ENCODE results near the gene FAM170B.

Gene FAM170B

GRCh38 chr10:49164559-49165188 lies 30.9 kb upstream of the FAM170B start:
- Mint-ChIP-seq H3K27ac (peak overlapping the region; percentile 13), H3K4me1 (ENCODE audit: low read depth) (peaks cover 18% of the 10 kb centered on the region), H3K9me3 (no peaks in the 10 kb centered on the region), H3K36me3 (ENCODE audit: low read depth) (no peaks in the 10 kb centered on the region), H3K27me3 (ENCODE audit: low read depth) (peaks cover 9% of the 10 kb centered on the region), H3K4me3 (no peak overlapping the region)

- no peak overlapping the region for H3K27ac Mint-ChIP-seq
- H3K4me1 Mint-ChIP-seq (ENCODE audit: low read depth), result peaks cover 18% of the 10 kb centered on the region
- no peak overlapping the region for H3K4me3 Mint-ChIP-seq
- H3K27me3 Mint-ChIP-seq (ENCODE audit: low read depth), result peaks cover 9% of the 10 kb centered on the region
- H3K36me3 Mint-ChIP-seq (ENCODE audit: low read depth), result no peaks in the 10 kb centered on the region
- no peaks in the 10 kb centered on the region for H3K9me3 Mint-ChIP-seq
Observed at GRCh38 chr10:49163741-49164140, 29.9 kb upstream of the FAM170B start.

- H3K27ac Mint-ChIP-seq, result no peak overlapping the region
- H3K4me3 Mint-ChIP-seq, result no peak overlapping the region
- no peaks in the 10 kb centered on the region for H3K36me3 Mint-ChIP-seq (ENCODE audit: low read depth)
- H3K9me3 Mint-ChIP-seq, result no peaks in the 10 kb centered on the region
- H3K4me1 Mint-ChIP-seq (ENCODE audit: low read depth), result peaks cover 15% of the 10 kb centered on the region
- H3K27me3 Mint-ChIP-seq (ENCODE audit: low read depth), result peaks cover 6% of the 10 kb centered on the region
Observed at GRCh38 chr10:49162761-49163310, 29.0 kb upstream of the FAM170B start.

- no peak overlapping the region for H3K27ac Mint-ChIP-seq
Observed at GRCh38 chr10:49162063-49162462, 28.2 kb upstream of the FAM170B start.

GRCh38 chr10:49161411-49161997 lies 27.7 kb upstream of the FAM170B start:
- Mint-ChIP-seq H3K27me3 (ENCODE audit: low read depth) (peaks cover 10% of the 10 kb centered on the region), H3K4me1 (ENCODE audit: low read depth) (peaks cover 21% of the 10 kb centered on the region), H3K4me3 (no peak overlapping the region), H3K27ac (no peak overlapping the region), H3K36me3 (ENCODE audit: low read depth) (no peaks in the 10 kb centered on the region), H3K9me3 (no peaks in the 10 kb centered on the region)

More at GRCh38 chr10:49162063-49162462, 28.2 kb upstream of the FAM170B start:
- Mint-ChIP-seq H3K4me3 (no peak overlapping the region), H3K9me3 (no peaks in the 10 kb centered on the region), H3K36me3 (ENCODE audit: low read depth) (no peaks in the 10 kb centered on the region), H3K27me3 (ENCODE audit: low read depth) (peaks cover 10% of the 10 kb centered on the region), H3K4me1 (ENCODE audit: low read depth) (peaks cover 20% of the 10 kb centered on the region)

- Mint-ChIP-seq H3K9me3 (no peaks in the 10 kb centered on the region), H3K4me1 (ENCODE audit: low read depth) (peaks cover 21% of the 10 kb centered on the region), H3K27ac (no peak overlapping the region), H3K27me3 (ENCODE audit: low read depth) (peaks cover 10% of the 10 kb centered on the region), H3K36me3 (ENCODE audit: low read depth) (no peaks in the 10 kb centered on the region), H3K4me3 (no peak overlapping the region)
Observed at GRCh38 chr10:49160814-49161213, 27.0 kb upstream of the FAM170B start.

GRCh38 chr10:49160110-49160509 lies 26.3 kb upstream of the FAM170B start:
- peaks cover 21% of the 10 kb centered on the region for H3K4me1 Mint-ChIP-seq (ENCODE audit: low read depth)
- H3K27ac Mint-ChIP-seq, result no peak overlapping the region
- H3K27me3 Mint-ChIP-seq (ENCODE audit: low read depth), result peaks cover 10% of the 10 kb centered on the region
- no peak overlapping the region for H3K4me3 Mint-ChIP-seq
- no peaks in the 10 kb centered on the region for H3K36me3 Mint-ChIP-seq (ENCODE audit: low read depth)
- H3K9me3 Mint-ChIP-seq, result no peaks in the 10 kb centered on the region

GRCh38 chr10:49158915-49159314 lies 25.1 kb upstream of the FAM170B start:
- Mint-ChIP-seq H3K27ac (no peak overlapping the region), H3K4me1 (ENCODE audit: low read depth) (peaks cover 16% of the 10 kb centered on the region), H3K36me3 (ENCODE audit: low read depth) (no peaks in the 10 kb centered on the region), H3K9me3 (no peaks in the 10 kb centered on the region), H3K4me3 (no peak overlapping the region), H3K27me3 (ENCODE audit: low read depth) (peaks cover 10% of the 10 kb centered on the region)

GRCh38 chr10:49158404-49158803 lies 24.6 kb upstream of the FAM170B start:
- Mint-ChIP-seq H3K36me3 (ENCODE audit: low read depth) (no peaks in the 10 kb centered on the region), H3K27ac (no peak overlapping the region), H3K4me3 (no peak overlapping the region)

GRCh38 chr10:49157229-49157628 lies 23.4 kb upstream of the FAM170B start:
- no peaks in the 10 kb centered on the region for H3K36me3 Mint-ChIP-seq (ENCODE audit: low read depth)
- H3K4me1 Mint-ChIP-seq (ENCODE audit: low read depth), result peaks cover 16% of the 10 kb centered on the region
- no peak overlapping the region for H3K4me3 Mint-ChIP-seq
- H3K27me3 Mint-ChIP-seq (ENCODE audit: low read depth), result peaks cover 16% of the 10 kb centered on the region
- H3K27ac Mint-ChIP-seq, result no peak overlapping the region
- no peaks in the 10 kb centered on the region for H3K9me3 Mint-ChIP-seq

More at GRCh38 chr10:49158404-49158803, 24.6 kb upstream of the FAM170B start:
- H3K27me3 Mint-ChIP-seq (ENCODE audit: low read depth), result peaks cover 10% of the 10 kb centered on the region
- no peaks in the 10 kb centered on the region for H3K9me3 Mint-ChIP-seq
- H3K4me1 Mint-ChIP-seq (ENCODE audit: low read depth), result peaks cover 16% of the 10 kb centered on the region

- no peak overlapping the region for H3K4me3 Mint-ChIP-seq
Observed at GRCh38 chr10:49154641-49155040, 20.8 kb upstream of the FAM170B start.

GRCh38 chr10:49153971-49154370 lies 20.1 kb upstream of the FAM170B start:
- peaks cover 18% of the 10 kb centered on the region for H3K27me3 Mint-ChIP-seq (ENCODE audit: low read depth)
- H3K4me3 Mint-ChIP-seq, result no peak overlapping the region
- no peaks in the 10 kb centered on the region for H3K36me3 Mint-ChIP-seq (ENCODE audit: low read depth)
- H3K27ac Mint-ChIP-seq, result no peak overlapping the region
- no peaks in the 10 kb centered on the region for H3K9me3 Mint-ChIP-seq
- peaks cover 12% of the 10 kb centered on the region for H3K4me1 Mint-ChIP-seq (ENCODE audit: low read depth)

More at GRCh38 chr10:49154641-49155040, 20.8 kb upstream of the FAM170B start:
- Mint-ChIP-seq H3K4me1 (ENCODE audit: low read depth) (peaks cover 12% of the 10 kb centered on the region), H3K9me3 (no peaks in the 10 kb centered on the region), H3K36me3 (ENCODE audit: low read depth) (no peaks in the 10 kb centered on the region), H3K27me3 (ENCODE audit: low read depth) (peaks cover 18% of the 10 kb centered on the region), H3K27ac (no peak overlapping the region)

- peaks cover 12% of the 10 kb centered on the region for H3K4me1 Mint-ChIP-seq (ENCODE audit: low read depth)
- no peak overlapping the region for H3K4me3 Mint-ChIP-seq
- no peak overlapping the region for H3K27ac Mint-ChIP-seq
- peaks cover 4% of the 10 kb centered on the region for H3K9me3 Mint-ChIP-seq
- no peaks in the 10 kb centered on the region for H3K36me3 Mint-ChIP-seq (ENCODE audit: low read depth)
- peaks cover 21% of the 10 kb centered on the region for H3K27me3 Mint-ChIP-seq (ENCODE audit: low read depth)
Observed at GRCh38 chr10:49153115-49153514, 19.3 kb upstream of the FAM170B start.

- Mint-ChIP-seq H3K36me3 (ENCODE audit: low read depth) (no peaks in the 10 kb centered on the region), H3K4me1 (ENCODE audit: low read depth) (peaks cover 11% of the 10 kb centered on the region), H3K27ac (no peak overlapping the region), H3K9me3 (peaks cover 6% of the 10 kb centered on the region), H3K27me3 (ENCODE audit: low read depth) (peaks cover 19% of the 10 kb centered on the region), H3K4me3 (no peak overlapping the region)
Observed at GRCh38 chr10:49152663-49153062, 18.8 kb upstream of the FAM170B start.

GRCh38 chr10:49152037-49152436 lies 18.2 kb upstream of the FAM170B start:
- no peaks in the 10 kb centered on the region for H3K36me3 Mint-ChIP-seq (ENCODE audit: low read depth)
- H3K27me3 Mint-ChIP-seq (ENCODE audit: low read depth), result peaks cover 19% of the 10 kb centered on the region
- H3K9me3 Mint-ChIP-seq, result peaks cover 6% of the 10 kb centered on the region
- peaks cover 6% of the 10 kb centered on the region for H3K4me1 Mint-ChIP-seq (ENCODE audit: low read depth)
- no peak overlapping the region for H3K27ac Mint-ChIP-seq
- H3K4me3 Mint-ChIP-seq, result no peak overlapping the region
